Lower leg skin (tissue), 3 donors: ENCODE measurements around the gene QRICH2.

Experiments used
- CTCF ChIP-seq, 3 donors: fragments of 450-650 bp; IDR thresholded peaks; one replicate each; pipeline ENCODE4 v1.5.1; 2016; ENCODE audit warnings: antibody characterized with exemption in 3 of 3, mild to moderate bottlenecking in 3 of 3, moderate library complexity in 2 of 3
- POLR2A ChIP-seq, 2 donors: fragments of 450-650 bp; IDR thresholded peaks; one replicate each; pipeline ENCODE4 v1.6.1; 2016 to 2017; ENCODE audit warnings: antibody characterized with exemption in 2 of 2, mild to moderate bottlenecking in 1 of 2, moderate library complexity in 1 of 2

DNA sequence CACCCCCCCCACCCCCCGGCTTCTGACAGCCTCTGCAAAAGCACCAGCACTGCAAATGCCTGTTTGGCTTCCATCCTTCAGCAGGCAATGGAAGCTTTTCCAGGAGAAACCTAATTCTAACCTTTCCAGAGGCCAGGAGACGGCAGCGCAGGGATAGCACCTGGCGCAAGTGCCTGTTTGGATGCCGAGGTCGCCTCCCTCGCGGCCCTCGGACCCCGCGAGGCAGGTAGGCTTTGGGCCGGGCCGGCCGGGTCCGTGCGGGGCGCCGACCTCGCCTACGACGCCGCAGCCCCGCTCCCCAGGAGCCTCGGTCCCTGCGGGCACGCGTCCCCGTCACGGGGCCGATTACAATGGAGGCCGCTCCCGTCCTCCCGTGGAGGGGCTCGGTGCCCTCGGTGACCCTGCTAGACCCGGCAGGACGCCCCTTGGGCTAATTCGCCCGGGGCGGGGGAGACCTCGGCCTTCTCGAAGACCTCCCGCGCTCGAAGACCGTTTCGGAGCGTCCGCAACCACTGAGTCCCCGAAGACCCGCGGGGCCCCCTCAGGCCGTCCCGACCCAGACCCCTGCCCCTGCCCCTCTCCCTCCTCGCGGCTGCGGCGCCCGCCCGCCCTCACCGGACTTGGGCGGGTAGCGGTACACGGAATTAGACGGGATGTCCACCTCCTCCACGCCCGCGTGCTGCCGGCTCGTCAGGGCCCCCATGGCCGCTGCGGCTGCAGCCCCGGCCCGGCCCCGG, 68.4 kb downstream of the QRICH2 start:
- TF ChIP-seq CTCF (IDR thresholded peaks at IDR 0.05) (no peak), POLR2A (IDR thresholded peaks at IDR 0.05) (no peak)
